Upper lobe of left lung (tissue), 6 donors: Measurements from ENCODE around the gene GAS2. TPM values are rescaled to one million over a fixed set of nuclear protein-coding genes. Genes with fewer than 3 reads are reported as not detected.

Source experiments
- ATAC-seq, 2 donors: fragments of 200-7000 bp; cut with Tn5 transposase; one replicate each; pipeline ENCODE4 v1.9.1; 2022; ENCODE audit warnings: mild to moderate bottlenecking in 2 of 2, moderate library complexity in 2 of 2; ENCODE audit not compliant: low FRiP score in 2 of 2
- DNase-seq, 2 donors: peaks; one replicate each; pipeline ENCODE4 v3.0.0-alpha.2; 2019 to 2020
- H3K27ac ChIP-seq, 4 donors: fragments of 200-600 bp; sonication (generic); one replicate each; pipeline ENCODE4 v1.5.1; 2016 to 2019
- H3K27me3 ChIP-seq, 4 donors: fragments of 200-600 bp; sonication (generic); one replicate each; pipeline ENCODE4 v1.5.1; 2017 to 2019
- H3K36me3 ChIP-seq, 4 donors: fragments of 200-600 bp; sonication (generic); one replicate each; pipeline ENCODE4 v1.5.1; 2016 to 2019
- H3K4me1 ChIP-seq, 4 donors: fragments of 200-600 bp; sonication (generic); one replicate each; pipeline ENCODE4 v1.5.1; 2018 to 2019
- H3K4me3 ChIP-seq, 4 donors: fragments of 200-600 bp; sonication (generic); one replicate each; pipeline ENCODE4 v1.5.1; 2017 to 2019; ENCODE audit warnings: mild to moderate bottlenecking in 2 of 4, moderate library complexity in 1 of 4
- H3K9me3 ChIP-seq, 4 donors: fragments of 200-600 bp; sonication (generic); one replicate each; pipeline ENCODE4 v1.5.1; 2018 to 2019
- CTCF ChIP-seq, 6 experiments: fragments of 450-650 bp in 4 of 6; fragments of 200-600 bp in 2 of 6; sonication (generic) in 2 of 6; IDR thresholded peaks; one replicate each; pipeline ENCODE4 v1.5.1; 2016 to 2019; ENCODE audit warnings: antibody characterized with exemption in 6 of 6
- EP300 ChIP-seq, 4 donors: sonication (generic); formaldehyde crosslinking; IDR thresholded peaks; one replicate each; pipeline ENCODE4 v1.5.1; 2017; ENCODE audit warnings: antibody characterized with exemption in 4 of 4, control low read depth in 2 of 4
- POLR2A ChIP-seq, 4 donors: fragments of 450-650 bp; IDR thresholded peaks; one replicate each; pipeline ENCODE4 v1.5.1; 2016 to 2017; ENCODE audit warnings: antibody characterized with exemption in 4 of 4, mild to moderate bottlenecking in 2 of 4
- POLR2AphosphoS5 ChIP-seq, 2 donors: sonication (generic); formaldehyde crosslinking; IDR thresholded peaks; one replicate each; pipeline ENCODE4 v1.5.1; 2017; ENCODE audit warnings: antibody characterized with exemption in 2 of 2
- WGBS, 2 donors: methylation state at CpG; one replicate each; pipeline ENCODE4 v1.1.5; 2017 to 2018; 5-methylcytosine and 5-hydroxymethylcytosine counted together
- total RNA-seq, 6 donors: library from RNA; depleted of rRNA in 4 of 6; stranded (reverse); fragments of >200 nt in 4 of 6; gene quantifications; one replicate each; pipeline versions ENCODE4 v1.1.0 to v1.2.1, GENCODE V29; 2016 to 2021
- donor health status: DM: no; HTN: no; CAD: no; lungs with moderate emphysema.
- donor health status: DM: no; HTN: yes; CAD: no; lungs with severe emphysema.

GAS2 gene
- total RNA-seq, 6 donors from 2014 or later, result 1.5 to 6.3 (median 2.1) TPM; not detected in 1

GRCh38 chr11:22680628-22681027 is 14.2 kb downstream of the GAS2 start:
- H3K27me3 ChIP-seq, result no peaks in the 10 kb centered on the region
- TF ChIP-seq EP300 (IDR thresholded peaks at IDR 0.05), result no peak
- TF ChIP-seq POLR2A (IDR thresholded peaks at IDR 0.05), result no peak
- no peak for TF ChIP-seq POLR2AphosphoS5 (IDR thresholded peaks at IDR 0.05)
- TF ChIP-seq CTCF (IDR thresholded peaks at IDR 0.05), result no peak
- no peak overlapping the region for H3K27ac ChIP-seq
- no peak overlapping the region for H3K4me3 ChIP-seq
- no peaks in the 10 kb centered on the region for H3K4me1 ChIP-seq
- DNase-seq (no peak), ATAC-seq (no peak)
- no peaks in the 10 kb centered on the region for H3K9me3 ChIP-seq
- 73 to 78% methylated on average over 2 of the region's 2 CpGs for WGBS, 2 donors
- no peaks in the 10 kb centered on the region for H3K36me3 ChIP-seq

- 92 to 95% methylated on average over 4 of the region's 4 CpGs for WGBS, 2 donors
- H3K27me3 ChIP-seq, result no peaks in the 10 kb centered on the region
- H3K4me3 ChIP-seq, result no peak overlapping the region
- no peaks in the 10 kb centered on the region for H3K4me1 ChIP-seq
- TF ChIP-seq CTCF (IDR thresholded peaks at IDR 0.05) (no peak), POLR2AphosphoS5 (IDR thresholded peaks at IDR 0.05) (no peak), POLR2A (IDR thresholded peaks at IDR 0.05) (no peak), EP300 (IDR thresholded peaks at IDR 0.05) (no peak)
- H3K9me3 ChIP-seq, result no peaks in the 10 kb centered on the region
- no peak overlapping the region for H3K27ac ChIP-seq
- ATAC-seq, result no peak
- no peak for DNase-seq
- H3K36me3 ChIP-seq, result no peaks in the 10 kb centered on the region
Measured at GRCh38 chr11:22681281-22681812, 14.9 kb downstream of the GAS2 start.

GRCh38 chr11:22684082-22684481 is 17.7 kb downstream of the GAS2 start:
- 89 to 93% methylated on average over 2 of the region's 2 CpGs for WGBS, 2 donors

GRCh38 chr11:22685111-22685510 is 18.7 kb downstream of the GAS2 start:
- DNase-seq, result no peak
- Histone ChIP-seq H3K27ac (no peak overlapping the region), H3K4me3 (no peak overlapping the region), H3K9me3 (no peaks in the 10 kb centered on the region), H3K27me3 (no peaks in the 10 kb centered on the region), H3K36me3 (no peaks in the 10 kb centered on the region), H3K4me1 (no peaks in the 10 kb centered on the region)
- WGBS, 2 donors, result 99% methylated on average over 4 of the region's 4 CpGs
- TF ChIP-seq CTCF (IDR thresholded peaks at IDR 0.05) (no peak), POLR2A (IDR thresholded peaks at IDR 0.05) (no peak), EP300 (IDR thresholded peaks at IDR 0.05) (no peak), POLR2AphosphoS5 (IDR thresholded peaks at IDR 0.05) (no peak)
- no peak for ATAC-seq

More at GRCh38 chr11:22684082-22684481, 17.7 kb downstream of the GAS2 start:
- Histone ChIP-seq H3K27me3 (no peaks in the 10 kb centered on the region), H3K27ac (no peak overlapping the region), H3K9me3 (no peaks in the 10 kb centered on the region), H3K4me1 (no peaks in the 10 kb centered on the region), H3K4me3 (no peak overlapping the region), H3K36me3 (no peaks in the 10 kb centered on the region)
- ATAC-seq (no peak), DNase-seq (no peak)
- TF ChIP-seq EP300 (IDR thresholded peaks at IDR 0.05), result no peak

- no peaks in the 10 kb centered on the region for H3K4me1 ChIP-seq
- 93 to 94% methylated on average over 3 of the region's 3 CpGs for WGBS, 2 donors
- H3K36me3 ChIP-seq, result no peaks in the 10 kb centered on the region
- DNase-seq (no peak), ATAC-seq (no peak)
- no peak for TF ChIP-seq EP300 (IDR thresholded peaks at IDR 0.05)
- TF ChIP-seq POLR2A (IDR thresholded peaks at IDR 0.05), result no peak
- no peak for TF ChIP-seq POLR2AphosphoS5 (IDR thresholded peaks at IDR 0.05)
- TF ChIP-seq CTCF (IDR thresholded peaks at IDR 0.05), result no peak
- H3K9me3 ChIP-seq, result no peaks in the 10 kb centered on the region
- no peak overlapping the region for H3K27ac ChIP-seq
- no peaks in the 10 kb centered on the region for H3K27me3 ChIP-seq
- H3K4me3 ChIP-seq, result no peak overlapping the region
Measured at GRCh38 chr11:22688914-22689313, 22.5 kb downstream of the GAS2 start.
